Loucy (cell line): Measurements from ENCODE around the gene PRPF40B.

Experiments
- H2AFZ ChIP-seq: fragments of 200-600 bp; sonication (generic); 2 replicates; pipeline ENCODE4 v1.6.0; 2016; ENCODE audit warnings: antibody characterized with exemption, mild to moderate bottlenecking, low read length, moderate library complexity
- H3F3A ChIP-seq: fragments of 200-600 bp; 2 replicates; pipeline ENCODE4 v1.6.0; 2016; ENCODE audit warnings: antibody characterized with exemption, low read depth, mild to moderate bottlenecking
- H3K27me3 ChIP-seq: fragments of 200-600 bp; sonication (generic); 2 replicates; pipeline ENCODE4 v1.6.1; 2014; ENCODE audit warnings: low read length, mild to moderate bottlenecking; ENCODE audit not compliant: insufficient read depth, poor library complexity, severe bottlenecking
- H3K36me3 ChIP-seq: fragments of 200-600 bp; sonication (generic); 2 replicates; pipeline ENCODE4 v1.6.1; 2016; ENCODE audit warnings: low read length; ENCODE audit not compliant: insufficient read depth
- H3K4me1 ChIP-seq: fragments of 200-600 bp; sonication (generic); 2 replicates; pipeline ENCODE4 v1.5.1; 2014; ENCODE audit warnings: low read length, mild to moderate bottlenecking; ENCODE audit not compliant: insufficient read depth, poor library complexity, severe bottlenecking
- H3K4me2 ChIP-seq: fragments of 200-600 bp; sonication (generic); 2 replicates; pipeline ENCODE4 v1.6.0; 2014; ENCODE audit warnings: antibody characterized with exemption, low read length, low read depth, mild to moderate bottlenecking; ENCODE audit not compliant: poor library complexity, severe bottlenecking
- H3K4me3 ChIP-seq: fragments of 200-600 bp; sonication (generic); 2 replicates; pipeline ENCODE4 v1.5.1; 2014; ENCODE audit warnings: low read length, mild to moderate bottlenecking, mixed read lengths; ENCODE audit not compliant: poor library complexity, severe bottlenecking
- H3K79me2 ChIP-seq: fragments of 200-600 bp; sonication (generic); 2 replicates; pipeline ENCODE4 v1.6.1; 2014; ENCODE audit warnings: low read length; ENCODE audit not compliant: insufficient read depth
- H3K9ac ChIP-seq: fragments of 200-600 bp; sonication (generic); 2 replicates; pipeline ENCODE4 v1.6.0; 2014; ENCODE audit warnings: mild to moderate bottlenecking, low read depth, low read length, moderate library complexity; ENCODE audit not compliant: poor library complexity, severe bottlenecking
- H3K9me2 ChIP-seq: fragments of 200-600 bp; sonication (generic); replicated peaks from 2 replicates; pipeline ENCODE4 v1.6.1; 2016; ENCODE audit warnings: low read depth, low read length, mixed read lengths
- H3K9me3 ChIP-seq: fragments of 200-600 bp; sonication (generic); 2 replicates; pipeline ENCODE4 v1.6.1; 2014; ENCODE audit warnings: mild to moderate bottlenecking, antibody characterized with exemption, low read length, low read depth; ENCODE audit not compliant: insufficient read depth
- H4K20me1 ChIP-seq: fragments of 200-600 bp; sonication (generic); 2 replicates; pipeline ENCODE4 v1.6.0; 2014; ENCODE audit warnings: antibody characterized with exemption, low read length, mild to moderate bottlenecking; ENCODE audit not compliant: insufficient read depth, poor library complexity, severe bottlenecking
- CTCF ChIP-seq: fragments of 200-600 bp; sonication (generic); conservative IDR thresholded peaks from 2 replicates; pipeline ENCODE4 v1.5.1; 2014; ENCODE audit warnings: mild to moderate bottlenecking, antibody characterized with exemption, low read length
- EZH2phosphoT487 ChIP-seq: fragments of 200-600 bp; IDR thresholded peaks from 2 replicates; pipeline ENCODE4 v1.6.1; 2018; ENCODE audit warnings: antibody characterized with exemption, mild to moderate bottlenecking, moderate library complexity, borderline replicate concordance

The PRPF40B gene

DNA sequence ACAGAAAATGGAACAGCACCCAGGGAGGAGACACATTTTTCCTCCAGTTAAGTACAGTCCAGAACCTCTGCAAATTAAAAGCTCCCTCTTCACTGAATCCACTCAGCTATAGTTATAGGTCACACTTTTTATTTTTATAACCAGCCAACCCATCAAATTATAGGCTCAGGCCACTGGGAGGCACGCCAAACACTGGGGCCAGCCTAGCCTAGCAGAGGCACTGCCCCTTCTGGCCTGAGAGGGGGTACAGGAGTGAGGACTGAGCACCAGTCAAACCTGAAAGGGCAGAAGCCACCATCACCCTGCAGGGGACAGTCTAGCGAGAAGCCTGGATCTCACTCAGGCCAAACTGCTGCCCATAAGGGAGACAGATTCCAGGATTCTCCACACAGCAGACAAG, 64.6 kb downstream of the PRPF40B start:
- peaks cover 67% of the 10 kb centered on the region; the same call in 1 of the 2 replicates for H3K79me2 ChIP-seq
- TF ChIP-seq EZH2phosphoT487 (no peak), CTCF (peak; percentile 42)
- H3K4me3 ChIP-seq, result no peak overlapping the region
- H3F3A ChIP-seq, result no peaks in the 10 kb centered on the region
- H3K9ac ChIP-seq, result no peak overlapping the region
- H3K36me3 ChIP-seq, result no peaks in the 10 kb centered on the region
- no peaks in the 10 kb centered on the region for H3K27me3 ChIP-seq
- H3K4me1 ChIP-seq, result peaks cover 46% of the 10 kb centered on the region
- no peak overlapping the region for H3K4me2 ChIP-seq
- no peaks in the 10 kb centered on the region for H3K9me2 ChIP-seq
- no peak overlapping the region for H2AFZ ChIP-seq
- no peaks in the 10 kb centered on the region for H4K20me1 ChIP-seq
- H3K9me3 ChIP-seq, result no peaks in the 10 kb centered on the region

GRCh38 chr12:49689237-49689636, 65.9 kb downstream of the PRPF40B start:
- H3K9me2 ChIP-seq, result no peaks in the 10 kb centered on the region
- no peak overlapping the region for H3K4me2 ChIP-seq
- H2AFZ ChIP-seq, result no peak overlapping the region
- H3K36me3 ChIP-seq, result no peaks in the 10 kb centered on the region
- peaks cover 33% of the 10 kb centered on the region for H3K4me1 ChIP-seq
- no peak overlapping the region for H3K4me3 ChIP-seq
- H3K9ac ChIP-seq, result no peak overlapping the region
- no peak for TF ChIP-seq CTCF
- H3K79me2 ChIP-seq, result peaks cover 62% of the 10 kb centered on the region
- H4K20me1 ChIP-seq, result no peaks in the 10 kb centered on the region
- H3K27me3 ChIP-seq, result no peaks in the 10 kb centered on the region
- H3F3A ChIP-seq, result no peaks in the 10 kb centered on the region
- H3K9me3 ChIP-seq, result no peaks in the 10 kb centered on the region

DNA sequence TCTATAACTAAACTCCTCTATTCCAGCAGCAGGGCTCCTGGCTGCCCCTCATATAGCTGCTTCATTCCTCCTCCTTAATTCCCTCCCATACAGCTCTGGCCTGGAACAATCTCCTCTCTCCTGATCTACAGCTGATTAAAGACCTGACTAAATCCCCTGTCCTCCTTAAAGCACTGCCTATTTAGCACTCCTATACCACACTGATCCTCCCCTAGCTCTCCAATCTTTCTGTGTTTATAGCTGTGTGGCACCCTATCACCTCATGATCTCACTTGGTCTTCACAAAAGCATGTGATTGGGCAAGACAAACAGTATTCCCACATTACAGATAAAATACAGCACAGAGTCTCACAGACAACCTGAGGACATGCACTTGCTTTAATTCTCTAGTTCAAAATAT, 66.4 kb downstream of the PRPF40B start:
- H3K27me3 ChIP-seq, result no peaks in the 10 kb centered on the region
- no peaks in the 10 kb centered on the region for H3K9me2 ChIP-seq
- no peak overlapping the region for H3K4me3 ChIP-seq
- no peak overlapping the region for H3K4me2 ChIP-seq
- no peaks in the 10 kb centered on the region for H3K36me3 ChIP-seq
- peaks cover 60% of the 10 kb centered on the region for H3K79me2 ChIP-seq
- no peak overlapping the region for H2AFZ ChIP-seq
- H4K20me1 ChIP-seq, result no peaks in the 10 kb centered on the region
- no peaks in the 10 kb centered on the region for H3K9me3 ChIP-seq
- peaks cover 28% of the 10 kb centered on the region for H3K4me1 ChIP-seq
- TF ChIP-seq EZH2phosphoT487 (no peak), CTCF (no peak)
- no peaks in the 10 kb centered on the region for H3F3A ChIP-seq
- no peak overlapping the region for H3K9ac ChIP-seq
